IMR-90 (cell line): Measurements from ENCODE around the gene THEMIS2. TPM values are rescaled to one million over a fixed set of nuclear protein-coding genes. Genes with fewer than 3 reads are reported as not detected.

Experiments used
- ATAC-seq: fragments of 200-7000 bp; cut with Tn5 transposase; 2 replicates; pipeline ENCODE4 v1.9.1; 2020; ENCODE audit warnings: low read depth, mild to moderate bottlenecking, moderate library complexity
- BruUV-seq: library from RNA; stranded (reverse); fragments of 400-500 nt; replicated peaks from 2 replicates; lab custom pipeline; 2021; lab: Mats Ljungman, UMichigan
- CTCF ChIA-PET: fragments of 300-600 bp; formaldehyde crosslinking; extraction: SDS; loops from one replicate; lab custom pipeline; 2021; ENCODE audit warnings: antibody characterized with exemption; lab: Yijun Ruan, JAX
- POLR2A ChIA-PET: fragments of 300-600 bp; sonication (Branson Sonifier 250); formaldehyde crosslinking; loops from one replicate; lab custom pipeline; 2022; ENCODE audit warnings: antibody characterized with exemption; ENCODE audit not compliant: unreplicated experiment; lab: Charles Lee
- DNase-seq: peaks from one replicate; pipeline ENCODE4 v3.0.0; 2013
- H2AFZ ChIP-seq: replicated peaks from 2 replicates; pipeline ENCODE3; 2013; ENCODE audit warnings: low read length, mild to moderate bottlenecking; ENCODE audit not compliant: poor library complexity
- H2AK5ac ChIP-seq: 2 replicates; pipeline ENCODE4 v1.6.1; 2013; ENCODE audit warnings: low read depth, low read length, inconsistent platforms
- H2AK9ac ChIP-seq: replicated peaks from 2 replicates; pipeline ENCODE3; 2013; ENCODE audit warnings: mild to moderate bottlenecking, low read depth, low read length, moderate library complexity; ENCODE audit not compliant: poor library complexity
- H2BK120ac ChIP-seq: 2 replicates; pipeline ENCODE4 v1.6.1; 2013; ENCODE audit warnings: low read depth, low read length, inconsistent platforms
- H2BK15ac ChIP-seq: 3 replicates; pipeline ENCODE4 v1.6.1; 2013; ENCODE audit warnings: low read depth, low read length, inconsistent platforms
- H2BK20ac ChIP-seq: 2 replicates; pipeline ENCODE4 v1.6.1; 2013; ENCODE audit warnings: low read depth, mild to moderate bottlenecking, inconsistent platforms, low read length, moderate library complexity
- H2BK5ac ChIP-seq: 2 replicates; pipeline ENCODE4 v1.6.1; 2013; ENCODE audit warnings: mild to moderate bottlenecking, low read depth, low read length, inconsistent platforms; ENCODE audit not compliant: poor library complexity, severe bottlenecking
- H3K14ac ChIP-seq: replicated peaks from 2 replicates; pipeline ENCODE4 v1.6.1; 2013; ENCODE audit warnings: low read depth, low read length, inconsistent platforms
- H3K18ac ChIP-seq: 2 replicates; pipeline ENCODE4 v1.6.1; 2013; ENCODE audit warnings: low read depth, low read length, control low read depth
- H3K23ac ChIP-seq: 2 replicates; pipeline ENCODE4 v1.6.1; 2013; ENCODE audit warnings: low read depth, low read length, inconsistent platforms
- H3K27ac ChIP-seq: 2 replicates; pipeline ENCODE4 v1.5.1; 2013; ENCODE audit warnings: mild to moderate bottlenecking, control low read depth, low read length; ENCODE audit not compliant: insufficient read depth
- H3K27me3 ChIP-seq: 2 replicates; pipeline ENCODE4 v1.6.1; 2013; ENCODE audit warnings: low read length; ENCODE audit not compliant: control insufficient read depth, insufficient read depth
- H3K36me3 ChIP-seq: 2 replicates; pipeline ENCODE4 v1.6.1; 2013; ENCODE audit warnings: low read length, mixed read lengths; ENCODE audit not compliant: control insufficient read depth, insufficient read depth
- H3K4ac ChIP-seq: 2 replicates; pipeline ENCODE4 v1.6.1; 2013; ENCODE audit warnings: low read depth, low read length, inconsistent platforms
- H3K4me1 ChIP-seq: 2 replicates; pipeline ENCODE4 v1.6.1; 2013; ENCODE audit warnings: low read length, mixed read lengths; ENCODE audit not compliant: control insufficient read depth, insufficient read depth
- H3K4me2 ChIP-seq: 2 replicates; pipeline ENCODE4 v1.6.1; 2013; ENCODE audit warnings: low read depth, mild to moderate bottlenecking, control low read depth, low read length, moderate library complexity
- H3K4me3 ChIP-seq: 2 replicates; pipeline ENCODE4 v1.5.1; 2013; ENCODE audit warnings: low read depth, mild to moderate bottlenecking, control low read depth, low read length, moderate library complexity; ENCODE audit not compliant: insufficient read depth
- H3K56ac ChIP-seq: 2 replicates; pipeline ENCODE4 v1.6.1; 2013; ENCODE audit warnings: low read length, inconsistent platforms; ENCODE audit not compliant: insufficient read depth; ENCODE audit errors: extremely low read depth
- H3K79me1 ChIP-seq, 2 experiments: 2 replicates each; pipeline ENCODE4 v1.6.1; 2013; ENCODE audit warnings: low read length in 2 of 2, inconsistent platforms in 1 of 2, low read depth in 1 of 2
- H3K9ac ChIP-seq: 2 replicates; pipeline ENCODE4 v1.6.1; 2013; ENCODE audit warnings: low read depth, low read length, control low read depth
- H3K9me1 ChIP-seq: 2 replicates; pipeline ENCODE4 v1.6.1; 2013; ENCODE audit warnings: low read length, inconsistent platforms; ENCODE audit not compliant: insufficient read depth
- H3K9me3 ChIP-seq: 2 replicates; pipeline ENCODE4 v1.6.1; 2013; ENCODE audit warnings: low read length; ENCODE audit not compliant: control insufficient read depth, insufficient read depth
- H4K20me1 ChIP-seq: 2 replicates; pipeline ENCODE4 v1.6.1; 2013; ENCODE audit warnings: low read length, inconsistent platforms; ENCODE audit not compliant: insufficient read depth
- H4K5ac ChIP-seq: 2 replicates; pipeline ENCODE4 v1.6.1; 2013; ENCODE audit warnings: mild to moderate bottlenecking, low read depth, low read length, control low read depth
- H4K8ac ChIP-seq, 2 experiments: 2 replicates each; pipeline ENCODE4 v1.6.1; 2013; ENCODE audit warnings: low read depth in 2 of 2, low read length in 2 of 2, control low read depth in 1 of 2, inconsistent platforms in 1 of 2
- H4K91ac ChIP-seq: 2 replicates; pipeline ENCODE4 v1.6.1; 2013; ENCODE audit warnings: low read depth, low read length, inconsistent platforms; ENCODE audit not compliant: insufficient read depth
- BHLHE40 ChIP-seq: fragments of 150-350 bp; IDR thresholded peaks from 2 replicates; pipeline ENCODE4 v1.6.1; 2016; ENCODE audit warnings: mild to moderate bottlenecking, low read depth, low read length
- CEBPB ChIP-seq: IDR thresholded peaks from 2 replicates; pipeline ENCODE4 v1.6.1; 2012; ENCODE audit warnings: low read depth, low read length, improper control_type of control experiment
- CHD1 ChIP-seq: IDR thresholded peaks from 2 replicates; pipeline ENCODE4 v1.6.1; 2012; ENCODE audit warnings: low read depth, low read length, improper control_type of control experiment
- FOS ChIP-seq: fragments of 150-350 bp; IDR thresholded peaks from 2 replicates; pipeline ENCODE4 v1.6.1; 2016; ENCODE audit warnings: low read depth, low read length
- MAFK ChIP-seq: IDR thresholded peaks from 2 replicates; pipeline ENCODE4 v1.6.1; 2012; ENCODE audit warnings: low read depth, low read length, improper control_type of control experiment
- MAZ ChIP-seq: IDR thresholded peaks from 2 replicates; pipeline ENCODE4 v1.6.1; 2012; ENCODE audit warnings: low read depth, mild to moderate bottlenecking, low read length, improper control_type of control experiment, moderate library complexity, borderline replicate concordance
- MXI1 ChIP-seq: IDR thresholded peaks from 2 replicates; pipeline ENCODE4 v1.6.1; 2012; ENCODE audit warnings: low read depth, mild to moderate bottlenecking, low read length, moderate library complexity, borderline replicate concordance
- NFE2L2 ChIP-seq: fragments of 150-350 bp; IDR thresholded peaks from 2 replicates; pipeline ENCODE4 v1.6.1; 2016; ENCODE audit warnings: low read depth, mild to moderate bottlenecking, low read length
- POLR2A ChIP-seq: IDR thresholded peaks from 2 replicates; pipeline ENCODE4 v1.6.1; 2012; ENCODE audit warnings: mild to moderate bottlenecking, low read depth, low read length
- RAD21 ChIP-seq: IDR thresholded peaks from 2 replicates; pipeline ENCODE4 v1.6.1; 2012; ENCODE audit warnings: low read length, improper control_type of control experiment
- RCOR1 ChIP-seq: IDR thresholded peaks from 2 replicates; pipeline ENCODE4 v1.6.1; 2012; ENCODE audit warnings: mild to moderate bottlenecking, low read length, improper control_type of control experiment; ENCODE audit not compliant: insufficient replicate concordance
- SMC3 ChIP-seq: fragments of 150-350 bp; IDR thresholded peaks from 2 replicates; pipeline ENCODE4 v1.6.1; 2016; ENCODE audit warnings: low read depth, mild to moderate bottlenecking, antibody characterized with exemption, low read length, moderate library complexity
- WGBS, 2 experiments: methylation state at CpG; one replicate each; pipeline versions ENCODE4 v1.1.5 to v1.1.7; 2013; ENCODE audit warnings: missing lambda C conversion rate in 2 of 2; ENCODE audit not compliant: insufficient read length in 1 of 2; ENCODE audit errors: extremely low coverage in 2 of 2; 5-methylcytosine and 5-hydroxymethylcytosine counted together
- dilution Hi-C: fragments of 300-500 bp; cut with HindIII; formaldehyde crosslinking; loops from one replicate; pipeline ENCODE4 v1.14.3; 2018; ENCODE audit warnings: low sequenced_read_pairs; ENCODE audit not compliant: unreplicated experiment
- in situ Hi-C: fragments of 300-500 bp; cut with MboI; formaldehyde crosslinking; loops from 3 replicates; pipeline ENCODE4 v1.14.3; 2019; ENCODE audit warnings: low sequenced_read_pairs, inconsistent platforms, mixed read lengths
- intact Hi-C: fragments of 100-400 bp; cut with micrococcal nuclease; formaldehyde crosslinking; loops from 2 replicates; pipeline ENCODE4 v1.10.0; 2022
- polyA plus RNA-seq, 3 experiments: library from polyadenylated mRNA; depleted of rRNA; stranded (reverse); fragments of >200 nt; gene quantifications; 2 replicates each; pipeline ENCODE4 v1.2.3, GENCODE V29; 2012; ENCODE audit warnings: low replicate concordance in 1 of 3
- total RNA-seq: library from RNA; depleted of rRNA; stranded (reverse); fragments of >200 nt; gene quantifications from 2 replicates; pipeline ENCODE4 v1.2.3, GENCODE V29; 2012
- TF ChIP-seq, protein P1 (sequence below): fragments of 150-350 bp; IDR thresholded peaks from 2 replicates; pipeline ENCODE4 v1.6.1; 2017; ENCODE audit warnings: mild to moderate bottlenecking, antibody characterized with exemption, low read length, low read depth
- TF ChIP-seq, protein P2 (sequence below): conservative IDR thresholded peaks from 2 replicates; pipeline ENCODE4 v1.5.1; 2012; ENCODE audit warnings: mild to moderate bottlenecking, low read depth, low read length, improper control_type of control experiment

THEMIS2 gene
- total and polyA plus RNA-seq, 2 of the 4 experiments (the other 2 are of a cell fraction) = 4.5 to 5.0 TPM

DNA sequence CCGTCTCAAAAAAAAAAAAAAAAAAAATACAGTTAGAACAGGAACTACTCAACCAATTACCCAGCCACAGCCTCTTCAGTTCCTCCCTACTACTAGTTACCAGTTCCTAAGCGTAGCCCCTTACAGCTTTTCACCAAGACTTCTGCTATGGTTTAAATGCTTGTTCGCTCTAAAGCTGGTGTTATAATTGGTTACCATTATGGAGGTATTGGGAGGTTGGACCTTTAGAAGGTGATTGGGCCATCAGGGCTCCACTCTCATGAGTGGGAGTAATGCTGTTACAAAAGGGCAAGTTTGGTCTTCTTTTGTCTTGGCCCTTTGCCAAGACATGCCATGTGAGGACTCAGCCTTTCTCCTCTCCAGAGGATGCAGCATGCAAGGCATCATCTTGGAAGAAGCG is 59.4 kb downstream of the THEMIS2 start:
- ChIA-PET POLR2A (no interaction called here), CTCF (interaction anchor here (1.5 kb wide), 1 partner anchor 9 kb away, joined by 5 read pairs; no protein-coding TSS in a partner anchor)
- in situ Hi-C loops = no loop called here

More for the DNA sequence above, 59.4 kb downstream of the THEMIS2 start:
- ATAC-seq (no peak), DNase-seq (no peak)
- no peak overlapping the region for H2BK15ac ChIP-seq
- no peak overlapping the region for H2AK9ac ChIP-seq
- intact Hi-C loops = no loop called here
- H3K36me3 ChIP-seq = no peaks in the 10 kb centered on the region
- no peak overlapping the region for H3K4me3 ChIP-seq
- H4K91ac ChIP-seq = no peak overlapping the region
- H3K27ac ChIP-seq = no peak overlapping the region
- no peak overlapping the region for H3K9ac ChIP-seq
- H4K8ac ChIP-seq = no peak overlapping the region
- no peaks in the 10 kb centered on the region for H3K9me3 ChIP-seq
- no peak overlapping the region for H3K18ac ChIP-seq
- TF ChIP-seq BHLHE40 (no peak), MAFK (no peak), RAD21 (no peak), RCOR1 (no peak), MAZ (no peak), FOS (no peak), CEBPB (no peak), MXI1 (no peak), SMC3 (no peak), POLR2A (no peak), CHD1 (no peak), NFE2L2 (no peak)
- TF ChIP-seq, protein P1, sequence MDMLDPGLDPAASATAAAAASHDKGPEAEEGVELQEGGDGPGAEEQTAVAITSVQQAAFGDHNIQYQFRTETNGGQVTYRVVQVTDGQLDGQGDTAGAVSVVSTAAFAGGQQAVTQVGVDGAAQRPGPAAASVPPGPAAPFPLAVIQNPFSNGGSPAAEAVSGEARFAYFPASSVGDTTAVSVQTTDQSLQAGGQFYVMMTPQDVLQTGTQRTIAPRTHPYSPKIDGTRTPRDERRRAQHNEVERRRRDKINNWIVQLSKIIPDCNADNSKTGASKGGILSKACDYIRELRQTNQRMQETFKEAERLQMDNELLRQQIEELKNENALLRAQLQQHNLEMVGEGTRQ = no peak
- TF ChIP-seq, protein P2, sequence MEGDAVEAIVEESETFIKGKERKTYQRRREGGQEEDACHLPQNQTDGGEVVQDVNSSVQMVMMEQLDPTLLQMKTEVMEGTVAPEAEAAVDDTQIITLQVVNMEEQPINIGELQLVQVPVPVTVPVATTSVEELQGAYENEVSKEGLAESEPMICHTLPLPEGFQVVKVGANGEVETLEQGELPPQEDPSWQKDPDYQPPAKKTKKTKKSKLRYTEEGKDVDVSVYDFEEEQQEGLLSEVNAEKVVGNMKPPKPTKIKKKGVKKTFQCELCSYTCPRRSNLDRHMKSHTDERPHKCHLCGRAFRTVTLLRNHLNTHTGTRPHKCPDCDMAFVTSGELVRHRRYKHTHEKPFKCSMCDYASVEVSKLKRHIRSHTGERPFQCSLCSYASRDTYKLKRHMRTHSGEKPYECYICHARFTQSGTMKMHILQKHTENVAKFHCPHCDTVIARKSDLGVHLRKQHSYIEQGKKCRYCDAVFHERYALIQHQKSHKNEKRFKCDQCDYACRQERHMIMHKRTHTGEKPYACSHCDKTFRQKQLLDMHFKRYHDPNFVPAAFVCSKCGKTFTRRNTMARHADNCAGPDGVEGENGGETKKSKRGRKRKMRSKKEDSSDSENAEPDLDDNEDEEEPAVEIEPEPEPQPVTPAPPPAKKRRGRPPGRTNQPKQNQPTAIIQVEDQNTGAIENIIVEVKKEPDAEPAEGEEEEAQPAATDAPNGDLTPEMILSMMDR = no peak
- dilution Hi-C loops = no loop called here
- peaks cover 16% of the 10 kb centered on the region for H3K27me3 ChIP-seq
- no peak overlapping the region for H3K56ac ChIP-seq
- no peaks in the 10 kb centered on the region for H3K79me1 ChIP-seq
- no CpG with 5 or more reads among the region's 4 CpGs for WGBS, 2 experiments
- H4K5ac ChIP-seq = no peak overlapping the region
- H2AFZ ChIP-seq = no peak overlapping the region
- no peak overlapping the region for H3K4me2 ChIP-seq
- peaks cover 4% of the 10 kb centered on the region for H3K4me1 ChIP-seq
- BruUV-seq = no TSS peak
- H2BK5ac ChIP-seq = no peak overlapping the region
- no peaks in the 10 kb centered on the region for H3K9me1 ChIP-seq
- H3K14ac ChIP-seq = no peak overlapping the region
- no peaks in the 10 kb centered on the region for H4K20me1 ChIP-seq
- H2BK120ac ChIP-seq = no peak overlapping the region
- H3K4ac ChIP-seq = no peak overlapping the region
- H2AK5ac ChIP-seq = no peak overlapping the region
- H2BK20ac ChIP-seq = no peak overlapping the region
- no peak overlapping the region for H3K23ac ChIP-seq
